Hepatocyte (in vitro differentiated cells): ENCODE results near the gene OBSL1.

Source experiments
- EZH2 ChIP-seq: fragments of 200-600 bp; sonication (generic); IDR thresholded peaks from 2 replicates; pipeline ENCODE4 v1.6.1; 2016; ENCODE audit warnings: antibody characterized with exemption, mild to moderate bottlenecking, borderline replicate concordance
- EZH2phosphoT487 ChIP-seq: fragments of 200-600 bp; sonication (generic); IDR thresholded peaks from one replicate; pipeline ENCODE4 v1.6.1; 2018; ENCODE audit warnings: antibody characterized with exemption, mild to moderate bottlenecking, low read depth, moderate library complexity; ENCODE audit not compliant: unreplicated experiment, severe bottlenecking
- TF ChIP-seq, protein P1 (sequence below): fragments of 200-600 bp; sonication (generic); IDR thresholded peaks from 2 replicates; pipeline ENCODE4 v1.5.1; 2016; ENCODE audit warnings: antibody characterized with exemption, mild to moderate bottlenecking; ENCODE audit not compliant: poor library complexity

- TF ChIP-seq, protein P1, sequence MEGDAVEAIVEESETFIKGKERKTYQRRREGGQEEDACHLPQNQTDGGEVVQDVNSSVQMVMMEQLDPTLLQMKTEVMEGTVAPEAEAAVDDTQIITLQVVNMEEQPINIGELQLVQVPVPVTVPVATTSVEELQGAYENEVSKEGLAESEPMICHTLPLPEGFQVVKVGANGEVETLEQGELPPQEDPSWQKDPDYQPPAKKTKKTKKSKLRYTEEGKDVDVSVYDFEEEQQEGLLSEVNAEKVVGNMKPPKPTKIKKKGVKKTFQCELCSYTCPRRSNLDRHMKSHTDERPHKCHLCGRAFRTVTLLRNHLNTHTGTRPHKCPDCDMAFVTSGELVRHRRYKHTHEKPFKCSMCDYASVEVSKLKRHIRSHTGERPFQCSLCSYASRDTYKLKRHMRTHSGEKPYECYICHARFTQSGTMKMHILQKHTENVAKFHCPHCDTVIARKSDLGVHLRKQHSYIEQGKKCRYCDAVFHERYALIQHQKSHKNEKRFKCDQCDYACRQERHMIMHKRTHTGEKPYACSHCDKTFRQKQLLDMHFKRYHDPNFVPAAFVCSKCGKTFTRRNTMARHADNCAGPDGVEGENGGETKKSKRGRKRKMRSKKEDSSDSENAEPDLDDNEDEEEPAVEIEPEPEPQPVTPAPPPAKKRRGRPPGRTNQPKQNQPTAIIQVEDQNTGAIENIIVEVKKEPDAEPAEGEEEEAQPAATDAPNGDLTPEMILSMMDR, result no peak
- TF ChIP-seq EZH2phosphoT487, result no peak
- TF ChIP-seq EZH2, result no peak
Observed at GRCh38 chr2:219506153-219506801, 65.1 kb downstream of the OBSL1 start.
